GM23248 (cell line): ENCODE data around the gene RHOB.

Experiments used
- EZH2 ChIP-seq: fragments of 200-600 bp; sonication (generic); IDR thresholded peaks from 2 replicates; pipeline ENCODE4 v1.6.1; 2018; ENCODE audit warnings: antibody characterized with exemption, mild to moderate bottlenecking; ENCODE audit not compliant: insufficient read depth, poor library complexity, severe bottlenecking
- EZH2phosphoT487 ChIP-seq: fragments of 200-600 bp; sonication (generic); IDR thresholded peaks from 2 replicates; pipeline ENCODE4 v1.6.1; 2018; ENCODE audit warnings: antibody characterized with exemption, moderate library complexity, mild to moderate bottlenecking, low read depth; ENCODE audit not compliant: insufficient read depth

DNA sequence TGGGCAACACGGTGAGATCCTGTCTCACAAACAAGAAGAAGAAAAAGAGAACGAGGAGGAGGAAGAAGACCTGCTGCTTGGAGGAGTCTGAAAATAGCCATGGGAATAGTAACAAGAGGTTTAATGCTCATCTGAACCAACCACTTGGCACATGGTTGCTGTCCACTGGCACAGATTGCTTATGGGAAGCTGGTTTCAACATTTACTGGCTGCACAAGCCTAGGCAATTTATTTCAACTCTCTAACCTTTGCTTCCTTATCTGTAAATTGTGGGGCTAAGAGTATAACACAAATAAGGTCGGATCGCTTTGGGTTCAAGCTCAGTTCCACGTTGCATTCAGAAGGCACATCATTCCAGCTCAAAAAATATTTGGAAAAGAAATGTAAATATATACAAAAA, 14.2 kb upstream of the RHOB start:
- TF ChIP-seq EZH2 (no peak), EZH2phosphoT487 (no peak)
